Measurements from ENCODE around the gene VTI1B. TPM values are rescaled to one million over a fixed set of nuclear protein-coding genes. Genes with fewer than 3 reads are reported as not detected.
"Not testable (repeated sequence)": the region's sequence is repeated elsewhere in the genome, so short reads cannot be mapped to it uniquely, and the experiment has no call there.

The VTI1B gene, protein sequence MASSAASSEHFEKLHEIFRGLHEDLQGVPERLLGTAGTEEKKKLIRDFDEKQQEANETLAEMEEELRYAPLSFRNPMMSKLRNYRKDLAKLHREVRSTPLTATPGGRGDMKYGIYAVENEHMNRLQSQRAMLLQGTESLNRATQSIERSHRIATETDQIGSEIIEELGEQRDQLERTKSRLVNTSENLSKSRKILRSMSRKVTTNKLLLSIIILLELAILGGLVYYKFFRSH
- total RNA-seq, result 10 to 100 TPM; 44.2 to 70.1 (median 54.6) TPM
- long read RNA-seq, full-length matches to known transcripts, result 13 of 15 reads
- long read RNA-seq, partial matches to known transcripts, result 2 of 15 reads
- long read RNA-seq, other reads (novel, unspliced or antisense), result 0 of 15 reads

DNA sequence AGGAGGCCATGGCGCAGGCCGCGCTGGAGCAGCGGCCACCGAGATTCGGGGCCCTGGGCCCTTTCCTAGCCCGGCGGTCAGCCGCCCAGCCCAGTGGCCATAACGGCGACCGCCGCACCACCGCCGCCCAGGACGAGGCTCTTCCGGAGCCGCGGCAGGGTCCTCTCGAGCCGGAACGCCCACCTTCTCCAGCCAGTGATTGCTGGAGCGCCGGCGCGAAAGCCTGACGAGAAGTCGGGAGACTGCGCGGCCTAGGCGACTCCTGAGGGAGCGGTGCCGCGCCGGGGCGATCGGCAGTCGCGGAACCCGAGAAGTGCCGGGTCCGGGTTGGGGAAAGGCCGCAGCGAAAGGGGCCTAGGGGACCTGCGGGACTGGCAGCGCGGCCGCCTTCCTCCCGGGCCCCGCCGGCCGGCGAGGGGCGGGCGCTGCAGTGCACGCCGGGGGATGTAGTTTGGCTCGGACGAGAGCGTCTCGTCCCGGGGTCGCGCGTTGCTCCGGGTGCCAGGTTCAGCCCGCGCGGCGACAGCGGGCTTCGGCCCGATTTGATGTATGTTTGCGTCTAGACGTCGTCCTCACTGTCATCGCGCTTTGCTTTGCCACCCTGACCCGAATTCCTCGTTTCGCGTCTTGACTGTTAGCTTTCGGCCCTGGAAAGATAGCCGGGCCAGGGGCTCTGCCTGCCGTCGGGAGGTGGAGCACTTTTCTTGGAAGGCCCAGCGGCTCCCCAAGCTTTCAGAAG is at the start of gene VTI1B:
VTI1B (minus strand) TSS at position 153 of the 739 bp plus-strand sequence; CDS start at position 10, 143 bp downstream.
- WGBS (ENCODE audit: insufficient coverage, low coverage, low lambda C conversion rate, missing lambda C conversion rate), result 0% methylated on average over 5 of the region's 87 CpGs
- peaks cover 0 to 19% (median 5%) of the 10 kb centered on the region in 4 donors for H3K4me1 ChIP-seq
- intact Hi-C loops (cut with DNase I), result no loop called here
- ATAC-seq, result peak; percentile 92 to 95 (median 94)
- H3K9me3 ChIP-seq, result no peaks in the 10 kb centered on the region
- peak within 1 kb of the TSS; percentile 89 to 99 (median 98) for H3K4me3 ChIP-seq
- DNase-seq, result peak; percentile 81 to 86 (median 86)
- H3K27ac ChIP-seq, result peak within 1 kb of the TSS; percentile 97 to 100 (median 99)
- TF ChIP-seq POLR2A (IDR thresholded peaks at IDR 0.05), result peak; percentile 65
- TF ChIP-seq, protein P1, sequence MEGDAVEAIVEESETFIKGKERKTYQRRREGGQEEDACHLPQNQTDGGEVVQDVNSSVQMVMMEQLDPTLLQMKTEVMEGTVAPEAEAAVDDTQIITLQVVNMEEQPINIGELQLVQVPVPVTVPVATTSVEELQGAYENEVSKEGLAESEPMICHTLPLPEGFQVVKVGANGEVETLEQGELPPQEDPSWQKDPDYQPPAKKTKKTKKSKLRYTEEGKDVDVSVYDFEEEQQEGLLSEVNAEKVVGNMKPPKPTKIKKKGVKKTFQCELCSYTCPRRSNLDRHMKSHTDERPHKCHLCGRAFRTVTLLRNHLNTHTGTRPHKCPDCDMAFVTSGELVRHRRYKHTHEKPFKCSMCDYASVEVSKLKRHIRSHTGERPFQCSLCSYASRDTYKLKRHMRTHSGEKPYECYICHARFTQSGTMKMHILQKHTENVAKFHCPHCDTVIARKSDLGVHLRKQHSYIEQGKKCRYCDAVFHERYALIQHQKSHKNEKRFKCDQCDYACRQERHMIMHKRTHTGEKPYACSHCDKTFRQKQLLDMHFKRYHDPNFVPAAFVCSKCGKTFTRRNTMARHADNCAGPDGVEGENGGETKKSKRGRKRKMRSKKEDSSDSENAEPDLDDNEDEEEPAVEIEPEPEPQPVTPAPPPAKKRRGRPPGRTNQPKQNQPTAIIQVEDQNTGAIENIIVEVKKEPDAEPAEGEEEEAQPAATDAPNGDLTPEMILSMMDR (IDR thresholded peaks at IDR 0.05), result peak; percentile 3 to 25 (median 13)
- no peaks in the 10 kb centered on the region for H3K27me3 ChIP-seq
- H3K36me3 ChIP-seq, result peaks cover 0 to 8% (median 0%) of the 10 kb centered on the region in 4 donors

DNA sequence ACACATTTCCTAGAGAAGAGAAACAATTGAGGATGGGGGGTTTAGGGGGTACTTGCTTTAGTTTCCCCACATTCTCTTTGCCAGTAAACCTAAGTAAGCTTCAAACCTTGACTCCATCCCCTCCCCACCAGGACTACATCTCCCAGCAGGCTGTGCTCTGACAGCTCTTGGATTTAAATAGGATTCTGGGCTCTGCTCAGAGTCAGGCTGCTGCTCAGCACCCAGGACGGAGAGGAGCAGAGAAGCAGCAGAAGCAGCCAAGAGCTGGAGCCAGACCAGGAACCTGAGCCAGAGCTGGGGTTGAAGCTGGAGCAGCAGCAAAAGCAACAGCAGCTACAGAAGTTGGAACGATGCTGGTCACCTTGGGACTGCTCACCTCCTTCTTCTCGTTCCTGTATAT is 47.9 kb upstream of the VTI1B start:
- 16% methylated on average over 3 of the region's 3 CpGs for WGBS (ENCODE audit: insufficient coverage, low coverage, low lambda C conversion rate, missing lambda C conversion rate)
- H3K36me3 ChIP-seq, result no peaks in the 10 kb centered on the region
- no peaks in the 10 kb centered on the region for H3K27me3 ChIP-seq
- DNase-seq, result peak; percentile 39 to 83 (median 78)
- intact Hi-C loops (cut with DNase I), result no loop called here
- ATAC-seq, result peak; percentile 77 to 96 (median 90)
- H3K9me3 ChIP-seq, result no peaks in the 10 kb centered on the region
- H3K4me1 ChIP-seq, result no peaks in the 10 kb centered on the region
- no peak overlapping the region for H3K4me3 ChIP-seq
- H3K27ac ChIP-seq, result no peak overlapping the region
- no peak for TF ChIP-seq POLR2A (IDR thresholded peaks at IDR 0.05)
- TF ChIP-seq, protein P1 (IDR thresholded peaks at IDR 0.05), result no peak

DNA sequence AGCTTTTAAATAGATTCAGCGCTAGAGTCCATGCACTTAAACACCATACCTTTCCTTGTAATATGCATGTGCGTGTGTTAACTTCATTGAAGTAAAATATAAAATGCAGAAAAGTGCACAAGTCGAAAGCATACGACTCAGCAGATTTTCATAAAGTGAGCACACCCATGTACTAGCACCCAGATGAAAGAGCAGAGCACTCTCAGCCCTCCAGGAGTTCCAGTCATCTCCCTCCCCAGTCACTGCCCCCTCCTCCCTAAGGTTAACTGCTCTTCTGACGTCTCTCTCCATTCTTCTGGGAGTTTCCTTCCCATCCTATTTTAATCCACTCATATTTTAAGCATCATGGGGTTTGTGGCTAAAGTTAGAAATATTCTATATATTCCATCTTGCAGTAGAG is 47.4 kb upstream of the VTI1B start:
- intact Hi-C loops (cut with DNase I), result no loop called here
- ATAC-seq (no peak), DNase-seq (no peak)
- WGBS (ENCODE audit: insufficient coverage, low coverage, low lambda C conversion rate, missing lambda C conversion rate), result 58% methylated on average over 5 of the region's 5 CpGs
- H3K4me1 ChIP-seq, result no peaks in the 10 kb centered on the region
- H3K27ac ChIP-seq, result no peak overlapping the region
- H3K27me3 ChIP-seq, result no peaks in the 10 kb centered on the region
- no peak for TF ChIP-seq POLR2A (IDR thresholded peaks at IDR 0.05)
- TF ChIP-seq, protein P1 (IDR thresholded peaks at IDR 0.05), result no peak
- H3K9me3 ChIP-seq, result no peaks in the 10 kb centered on the region
- no peak overlapping the region for H3K4me3 ChIP-seq
- no peaks in the 10 kb centered on the region for H3K36me3 ChIP-seq

DNA sequence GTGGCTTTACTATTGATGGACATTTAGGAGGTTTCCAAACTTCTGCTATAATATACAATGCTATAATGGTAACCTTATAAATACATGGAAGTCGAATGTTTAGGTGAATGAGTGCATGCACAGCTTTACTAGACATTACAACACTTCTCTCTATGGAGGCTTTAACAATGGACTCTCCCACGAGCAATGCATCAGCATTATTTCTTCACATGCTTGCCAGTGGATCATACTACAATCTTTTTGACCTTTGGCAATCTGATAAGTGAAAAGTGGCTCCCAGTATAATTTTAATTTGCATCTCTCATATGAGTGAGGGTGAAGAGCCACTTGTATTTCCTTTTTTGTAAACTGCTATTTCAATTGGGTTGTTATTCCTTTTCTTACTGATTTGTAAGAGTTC is 45.4 kb upstream of the VTI1B start:
- intact Hi-C loops (cut with DNase I), result no loop called here
- no peak for ATAC-seq
- Histone ChIP-seq H3K27ac (no peak overlapping the region), H3K4me1 (no peaks in the 10 kb centered on the region), H3K4me3 (no peak overlapping the region), H3K27me3 (no peaks in the 10 kb centered on the region), H3K9me3 (no peaks in the 10 kb centered on the region), H3K36me3 (no peaks in the 10 kb centered on the region)
- 27% methylated on average over 2 of the region's 2 CpGs for WGBS (ENCODE audit: insufficient coverage, low coverage, low lambda C conversion rate, missing lambda C conversion rate)
- DNase-seq, result no peak
- TF ChIP-seq POLR2A (IDR thresholded peaks at IDR 0.05), result no peak
- TF ChIP-seq, protein P1 (IDR thresholded peaks at IDR 0.05), result no peak

DNA sequence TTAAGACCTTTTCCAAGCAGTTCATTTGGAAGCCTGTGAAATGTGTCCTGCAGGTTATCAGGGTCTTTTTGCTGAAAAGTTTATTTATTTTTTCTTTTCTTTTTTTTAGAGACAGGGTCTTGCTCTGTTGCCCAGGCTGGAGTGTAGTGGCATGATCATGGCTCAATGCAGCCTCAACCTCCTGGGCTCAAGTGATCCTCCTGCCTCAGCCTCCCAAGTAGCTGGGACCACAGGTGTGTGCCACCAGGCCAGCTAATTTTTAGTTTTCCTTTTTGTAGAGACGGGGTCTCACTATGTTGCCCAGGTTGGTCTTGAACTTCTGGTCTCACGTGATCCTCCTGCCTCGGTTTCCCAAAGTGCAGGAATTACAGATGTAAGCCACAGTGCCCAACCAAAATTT is 45.0 kb upstream of the VTI1B start:
- H3K27ac ChIP-seq; intact Hi-C loops (cut with DNase I): not testable (repeated sequence)
- WGBS (ENCODE audit: insufficient coverage, low coverage, low lambda C conversion rate, missing lambda C conversion rate), result 73% methylated on average over 2 of the region's 3 CpGs

More for the DNA sequence above, 45.0 kb upstream of the VTI1B start:
- not testable (repeated sequence) for H3K4me3 ChIP-seq, H3K36me3 ChIP-seq, H3K27me3 ChIP-seq, H3K9me3 ChIP-seq, ATAC-seq, H3K4me1 ChIP-seq, DNase-seq
